CD8-positive, alpha-beta memory T cell (primary cell): ENCODE measurements around the gene BYSL. TPM values are rescaled to one million over a fixed set of nuclear protein-coding genes. Genes with fewer than 3 reads are reported as not detected.

Experiments
- CTCF ChIA-PET: fragments of 350-600 bp; sonication (Branson Sonifier 250); formaldehyde crosslinking; loops from one replicate; lab custom pipeline; 2021; ENCODE audit warnings: antibody characterized with exemption; lab: Charles Lee
- POLR2A ChIA-PET: fragments of 350-600 bp; sonication (Branson Sonifier 250); formaldehyde crosslinking; loops from one replicate; lab custom pipeline; 2021; ENCODE audit warnings: antibody characterized with exemption; lab: Charles Lee
- DNase-seq, 5 donors: peaks; one replicate each; pipeline versions ENCODE4 v3.0.0 to v3.0.0-alpha.2; 2020 to 2022; ENCODE audit warnings: mixed read lengths in 1 of 5
- H3K27ac ChIP-seq: one replicate; pipeline ENCODE4 v1.7.0; 2013; ENCODE audit warnings: low read depth, mild to moderate bottlenecking, low read length, moderate library complexity
- H3K27me3 ChIP-seq: 2 replicates; pipeline ENCODE4 v1.7.0; 2013; ENCODE audit warnings: low read length, mild to moderate bottlenecking; ENCODE audit not compliant: insufficient read depth, poor library complexity, severe bottlenecking
- H3K36me3 ChIP-seq: 2 replicates; pipeline ENCODE4 v1.7.0; 2013; ENCODE audit warnings: mild to moderate bottlenecking, low read length, moderate library complexity; ENCODE audit not compliant: insufficient read depth
- H3K4me1 ChIP-seq: 2 replicates; pipeline ENCODE4 v1.7.0; 2013; ENCODE audit warnings: mild to moderate bottlenecking, low read length, moderate library complexity; ENCODE audit not compliant: insufficient read depth
- H3K4me3 ChIP-seq: 2 replicates; pipeline ENCODE4 v1.7.0; 2013; ENCODE audit warnings: mild to moderate bottlenecking, low read length
- H3K9me3 ChIP-seq: 2 replicates; pipeline ENCODE4 v1.7.0; 2013; ENCODE audit warnings: mild to moderate bottlenecking, low read length
- H3K27ac Mint-ChIP-seq, 8 donors: one replicate each; pipeline ENCODE4 v1.8.0; 2020 to 2021; ENCODE audit warnings: mixed read lengths in 8 of 8, mild to moderate bottlenecking in 6 of 8, inconsistent platforms in 3 of 8, moderate library complexity in 3 of 8
- H3K27me3 Mint-ChIP-seq, 2 donors: one replicate each; pipeline ENCODE4 v1.8.0; 2020 to 2021; ENCODE audit warnings: mixed read lengths in 2 of 2, mild to moderate bottlenecking in 1 of 2, moderate library complexity in 1 of 2
- H3K36me3 Mint-ChIP-seq, 3 donors: one replicate each; pipeline ENCODE4 v1.8.0; 2020 to 2021; ENCODE audit warnings: mixed read lengths in 3 of 3, inconsistent platforms in 1 of 3, mild to moderate bottlenecking in 1 of 3
- H3K4me1 Mint-ChIP-seq, 3 donors: one replicate each; pipeline ENCODE4 v1.8.0; 2020 to 2021; ENCODE audit warnings: mixed read lengths in 3 of 3, inconsistent platforms in 1 of 3, mild to moderate bottlenecking in 1 of 3
- H3K4me3 Mint-ChIP-seq, 7 donors: one replicate each; pipeline ENCODE4 v1.8.0; 2020 to 2021; ENCODE audit warnings: mixed read lengths in 7 of 7, mild to moderate bottlenecking in 6 of 7, moderate library complexity in 4 of 7, inconsistent platforms in 2 of 7
- H3K9me3 Mint-ChIP-seq, 5 donors: one replicate each; pipeline ENCODE4 v1.8.0; 2020 to 2022; ENCODE audit warnings: mixed read lengths in 5 of 5, mild to moderate bottlenecking in 3 of 5, moderate library complexity in 2 of 5, inconsistent platforms in 1 of 5
- polyA plus RNA-seq: library from polyadenylated mRNA; unstranded; fragments of 300-500 nt; fragmentation: Illumina TruSeq; gene quantifications from one replicate; pipeline ENCODE4 v1.2.3, GENCODE V29; 2021
- total RNA-seq, 2 experiments: library from RNA; stranded (reverse); gene quantifications; one replicate each; pipeline ENCODE4 v1.2.3, GENCODE V29; 2021

The BYSL gene
- total and polyA plus RNA-seq, 3 experiments from 2014 or later: 5.9 to 84.4 (median 80.5) TPM

GRCh38 chr6:41963371-41963770 lies 42.1 kb downstream of the BYSL start:
- Histone ChIP-seq H3K27ac (no peak overlapping the region), H3K4me1 (peaks cover 85% of the 10 kb centered on the region), H3K36me3 (peaks cover 22% of the 10 kb centered on the region), H3K4me3 (no peak overlapping the region), H3K27me3 (no peaks in the 10 kb centered on the region), H3K9me3 (no peaks in the 10 kb centered on the region)
- Mint-ChIP-seq H3K27ac (peak overlapping the region; percentile 2 to 86 (median 42)), H3K27me3 (no peaks in the 10 kb centered on the region), H3K4me1 (peaks cover 72 to 90% (median 87%) of the 10 kb centered on the region in 3 donors), H3K4me3 (peak overlapping the region in 2 of 7 donors; percentile 2), H3K9me3 (no peaks in the 10 kb centered on the region), H3K36me3 (peaks cover 0 to 65% (median 14%) of the 10 kb centered on the region in 3 donors)
- DNase-seq: no peak
- ChIA-PET CTCF (interaction anchor here (0.8 to 1.5 kb wide), 2 partner anchors 34 to 81 kb away, joined by 3 to 4 read pairs; no protein-coding TSS in a partner anchor), POLR2A (no interaction called here)

GRCh38 chr6:41964201-41964887 lies 43.0 kb downstream of the BYSL start:
- Mint-ChIP-seq H3K9me3 (no peaks in the 10 kb centered on the region), H3K27me3 (peaks cover 0 to 2% of the 10 kb centered on the region in 2 donors), H3K36me3 (peaks cover 0 to 58% (median 12%) of the 10 kb centered on the region in 3 donors), H3K4me3 (peak overlapping the region in 4 of 7 donors; percentile 9 to 33 (median 16)), H3K27ac (peak overlapping the region in 7 of 8 donors; percentile 0 to 65 (median 34)), H3K4me1 (peaks cover 69 to 89% (median 79%) of the 10 kb centered on the region in 3 donors)
- CTCF ChIA-PET: interaction anchor here (0.8 to 1.5 kb wide), 2 partner anchors 33 to 81 kb away, joined by 3 to 4 read pairs; no protein-coding TSS in a partner anchor
- no peak overlapping the region for H3K4me3 ChIP-seq
- H3K36me3 ChIP-seq: peaks cover 23% of the 10 kb centered on the region
- no peak for DNase-seq
- POLR2A ChIA-PET: no interaction called here
- H3K27ac ChIP-seq: no peak overlapping the region
- H3K4me1 ChIP-seq: peaks cover 82% of the 10 kb centered on the region
- H3K9me3 ChIP-seq: no peaks in the 10 kb centered on the region
- H3K27me3 ChIP-seq: no peaks in the 10 kb centered on the region

GRCh38 chr6:41965429-41966213 lies 44.3 kb downstream of the BYSL start:
- no peak overlapping the region for H3K27ac ChIP-seq
- peaks cover 0 to 2% of the 10 kb centered on the region in 2 donors for H3K27me3 Mint-ChIP-seq
- peaks cover 79% of the 10 kb centered on the region for H3K4me1 ChIP-seq
- H3K4me3 ChIP-seq: no peak overlapping the region
- H3K27ac Mint-ChIP-seq: peak overlapping the region in 6 of 8 donors; percentile 29 to 68 (median 48)
- ChIA-PET POLR2A (interaction anchor here (0.5 kb wide), 1 partner anchor 28 kb away, joined by 6 read pairs; no protein-coding TSS in a partner anchor), CTCF (interaction anchor here (0.7 to 2.0 kb wide), 2 partner anchors 22 to 79 kb away, joined by 4 read pairs; no protein-coding TSS in a partner anchor)
- H3K4me1 Mint-ChIP-seq: peaks cover 70 to 90% (median 80%) of the 10 kb centered on the region in 3 donors
- no peaks in the 10 kb centered on the region for H3K9me3 ChIP-seq
- H3K9me3 Mint-ChIP-seq: no peaks in the 10 kb centered on the region
- DNase-seq: no peak
- peak overlapping the region in 2 of 7 donors; percentile 34 to 37 for H3K4me3 Mint-ChIP-seq
- peaks cover 0 to 58% (median 12%) of the 10 kb centered on the region in 3 donors for H3K36me3 Mint-ChIP-seq
- peaks cover 23% of the 10 kb centered on the region for H3K36me3 ChIP-seq
- no peaks in the 10 kb centered on the region for H3K27me3 ChIP-seq

GRCh38 chr6:41966214-41966920 lies 45.1 kb downstream of the BYSL start:
- Histone ChIP-seq H3K4me1 (peaks cover 81% of the 10 kb centered on the region), H3K27ac (peak overlapping the region; percentile 49), H3K36me3 (peaks cover 23% of the 10 kb centered on the region), H3K27me3 (no peaks in the 10 kb centered on the region), H3K4me3 (no peak overlapping the region), H3K9me3 (no peaks in the 10 kb centered on the region)
- ChIA-PET CTCF (interaction anchor here (1.3 to 2.0 kb wide), 2 partner anchors 22 to 45 kb away, joined by 3 to 4 read pairs; partner anchors contain the start of genes BYSL and MED20), POLR2A (interaction anchor here (0.5 kb wide), 1 partner anchor 28 kb away, joined by 6 read pairs; no protein-coding TSS in a partner anchor)
- Mint-ChIP-seq H3K27ac (peak overlapping the region in 3 of 8 donors; percentile 21 to 58 (median 57)), H3K4me1 (peaks cover 71 to 90% (median 82%) of the 10 kb centered on the region in 3 donors), H3K4me3 (peak overlapping the region in 2 of 7 donors; percentile 8 to 34), H3K36me3 (peaks cover 0 to 60% (median 13%) of the 10 kb centered on the region in 3 donors), H3K9me3 (no peaks in the 10 kb centered on the region), H3K27me3 (peaks cover 0 to 2% of the 10 kb centered on the region in 2 donors)
- no peak for DNase-seq

- CTCF ChIA-PET: interaction anchor here (1.0 to 2.0 kb wide), 4 partner anchors 23 to 71 kb away, joined by 3 to 4 read pairs (median 3); partner anchors contain the start of genes BYSL and MED20
- peaks cover 65 to 84% (median 76%) of the 10 kb centered on the region in 3 donors for H3K4me1 Mint-ChIP-seq
- POLR2A ChIA-PET: no interaction called here
Observed at GRCh38 chr6:41966961-41967311, 45.6 kb downstream of the BYSL start.

GRCh38 chr6:41967312-41968287 lies 46.3 kb downstream of the BYSL start:
- Histone ChIP-seq H3K36me3 (peaks cover 23% of the 10 kb centered on the region), H3K27ac (peak overlapping the region; percentile 49), H3K4me3 (no peak overlapping the region), H3K9me3 (no peaks in the 10 kb centered on the region), H3K4me1 (peaks cover 85% of the 10 kb centered on the region), H3K27me3 (no peaks in the 10 kb centered on the region)
- ChIA-PET CTCF (interaction anchor here (1.0 to 2.0 kb wide), 9 partner anchors 8 to 81 kb away, joined by 3 to 4 read pairs (median 3); partner anchors contain the start of genes BYSL and MED20), POLR2A (interaction anchor here (0.5 to 0.7 kb wide), 2 partner anchors 34 to 77 kb away, joined by 3 to 8 read pairs; no protein-coding TSS in a partner anchor)
- H3K9me3 Mint-ChIP-seq: no peaks in the 10 kb centered on the region
- H3K27ac Mint-ChIP-seq: peak overlapping the region in 6 of 8 donors; percentile 12 to 43 (median 30)
- H3K36me3 Mint-ChIP-seq: peaks cover 0 to 60% (median 17%) of the 10 kb centered on the region in 3 donors
- DNase-seq: no peak
- peak overlapping the region in 1 of 7 donors; percentile 55 for H3K4me3 Mint-ChIP-seq
- H3K4me1 Mint-ChIP-seq: peaks cover 69 to 88% (median 76%) of the 10 kb centered on the region in 3 donors
- peaks cover 0 to 2% of the 10 kb centered on the region in 2 donors for H3K27me3 Mint-ChIP-seq

More at GRCh38 chr6:41966961-41967311, 45.6 kb downstream of the BYSL start:
- H3K4me1 ChIP-seq: peaks cover 80% of the 10 kb centered on the region
- peaks cover 23% of the 10 kb centered on the region for H3K36me3 ChIP-seq
- DNase-seq: no peak
- Mint-ChIP-seq H3K9me3 (no peaks in the 10 kb centered on the region), H3K27ac (peak overlapping the region in 2 of 8 donors; percentile 34 to 41), H3K4me3 (no peak overlapping the region), H3K36me3 (peaks cover 0 to 55% (median 13%) of the 10 kb centered on the region in 3 donors), H3K27me3 (peaks cover 0 to 2% of the 10 kb centered on the region in 2 donors)
- H3K4me3 ChIP-seq: no peak overlapping the region
- H3K27me3 ChIP-seq: no peaks in the 10 kb centered on the region
- H3K27ac ChIP-seq: peak overlapping the region; percentile 49
- H3K9me3 ChIP-seq: no peaks in the 10 kb centered on the region
